ENCODE results near the gene PTPN21. TPM values are rescaled to one million over a fixed set of nuclear protein-coding genes. Genes with fewer than 3 reads are reported as not detected.

Gene PTPN21
- total and polyA plus RNA-seq, 9 of the 15 experiments (the other 6 are each of a cell fraction or from before 2014, with no cell fraction given), result 0.06 to 1.9 (median 0.94) TPM

DNA sequence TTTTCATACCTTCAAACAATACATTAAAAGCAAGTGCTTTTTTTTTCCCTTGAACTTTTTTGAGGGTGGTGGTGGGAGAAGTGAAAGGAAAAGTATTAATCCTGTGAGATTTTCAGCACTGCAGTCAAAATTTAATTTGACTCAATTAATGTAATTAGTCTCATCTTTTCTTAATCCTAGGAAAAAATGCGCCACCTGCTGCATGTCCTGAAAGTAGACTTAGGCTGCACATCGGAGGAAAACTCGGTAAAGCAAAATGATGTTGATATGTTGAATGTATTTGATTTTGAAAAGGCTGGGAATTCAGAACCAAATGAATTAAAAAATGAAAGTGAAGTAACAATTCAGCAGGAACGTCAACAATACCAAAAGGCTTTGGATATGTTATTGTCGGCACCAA, 117.1 kb downstream of the PTPN21 start:
- CTCF ChIA-PET (ENCODE audit: low intra/inter-chr PET ratio), result no interaction called here
- no peaks in the 10 kb centered on the region for H3K79me2 ChIP-seq (ENCODE audit: control insufficient read depth, insufficient read depth, low read length)
- H3K27ac ChIP-seq (ENCODE audit: extremely low read depth, low read depth, low read length), result no peak overlapping the region
- no peak overlapping the region for H2AFZ ChIP-seq (ENCODE audit: low read depth, low read length)
- intact Hi-C loops (cut with micrococcal nuclease) (no loop called here), in situ Hi-C loops (cut with MboI) (no loop called here)
- POLR2A ChIA-PET, result no interaction called here
- no peaks in the 10 kb centered on the region for H3K9me3 ChIP-seq (replicated peaks; ENCODE audit: control insufficient read depth, insufficient read depth, low read depth, low read length)
- BruUV-seq (replicated peaks), result no TSS peak
- H4K20me1 ChIP-seq (replicated peaks; ENCODE audit: control insufficient read depth, insufficient read depth, low read length), result no peaks in the 10 kb centered on the region
- FAIRE-seq, result peak; percentile 54
- no peaks in the 10 kb centered on the region for H3K9me1 ChIP-seq (ENCODE audit: control insufficient read depth, insufficient read depth, low read length)
- H3K9ac ChIP-seq (ENCODE audit: insufficient read depth in 1 of 2, low read depth in 2 of 2, low read length in 2 of 2), result no peak overlapping the region
- no peaks in the 10 kb centered on the region for H3K36me3 ChIP-seq (ENCODE audit: control insufficient read depth, insufficient read depth, low read length)
- no peak overlapping the region for H3K4me2 ChIP-seq (ENCODE audit: insufficient read depth, low read length)
- no peak for TF ChIP-seq ARHGAP35 (IDR thresholded peaks at IDR 0.05; ENCODE audit: partially characterized antibody)
- TF ChIP-seq RAD21 (CRISPR knock-in tag; conservative IDR thresholded peaks at IDR 0.05 in 1 of 2, IDR thresholded peaks at IDR 0.05 in 1 of 2), result 0 out of 4 replicates have a peak, but pooled peaks of 1 of the 2 experiments have one; percentile 14
- TF ChIP-seq ZKSCAN3 (CRISPR knock-in tag; IDR thresholded peaks at IDR 0.05), result no peak
- TF ChIP-seq, protein P1, sequence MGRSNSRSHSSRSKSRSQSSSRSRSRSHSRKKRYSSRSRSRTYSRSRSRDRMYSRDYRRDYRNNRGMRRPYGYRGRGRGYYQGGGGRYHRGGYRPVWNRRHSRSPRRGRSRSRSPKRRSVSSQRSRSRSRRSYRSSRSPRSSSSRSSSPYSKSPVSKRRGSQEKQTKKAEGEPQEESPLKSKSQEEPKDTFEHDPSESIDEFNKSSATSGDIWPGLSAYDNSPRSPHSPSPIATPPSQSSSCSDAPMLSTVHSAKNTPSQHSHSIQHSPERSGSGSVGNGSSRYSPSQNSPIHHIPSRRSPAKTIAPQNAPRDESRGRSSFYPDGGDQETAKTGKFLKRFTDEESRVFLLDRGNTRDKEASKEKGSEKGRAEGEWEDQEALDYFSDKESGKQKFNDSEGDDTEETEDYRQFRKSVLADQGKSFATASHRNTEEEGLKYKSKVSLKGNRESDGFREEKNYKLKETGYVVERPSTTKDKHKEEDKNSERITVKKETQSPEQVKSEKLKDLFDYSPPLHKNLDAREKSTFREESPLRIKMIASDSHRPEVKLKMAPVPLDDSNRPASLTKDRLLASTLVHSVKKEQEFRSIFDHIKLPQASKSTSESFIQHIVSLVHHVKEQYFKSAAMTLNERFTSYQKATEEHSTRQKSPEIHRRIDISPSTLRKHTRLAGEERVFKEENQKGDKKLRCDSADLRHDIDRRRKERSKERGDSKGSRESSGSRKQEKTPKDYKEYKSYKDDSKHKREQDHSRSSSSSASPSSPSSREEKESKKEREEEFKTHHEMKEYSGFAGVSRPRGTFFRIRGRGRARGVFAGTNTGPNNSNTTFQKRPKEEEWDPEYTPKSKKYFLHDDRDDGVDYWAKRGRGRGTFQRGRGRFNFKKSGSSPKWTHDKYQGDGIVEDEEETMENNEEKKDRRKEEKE (IDR thresholded peaks at IDR 0.05; ENCODE audit: borderline replicate concordance in 1 of 2, control insufficient read depth in 1 of 2, low read depth in 2 of 2, low read length in 1 of 2), result no peak
- TF ChIP-seq ZZZ3 (IDR thresholded peaks at IDR 0.05), result no peak
- TF ChIP-seq MYBL2 (IDR thresholded peaks at IDR 0.05; ENCODE audit: low read depth), result no peak
- no peak for TF ChIP-seq MYBL2 (CRISPR knock-in tag; IDR thresholded peaks at IDR 0.05; ENCODE audit: borderline replicate concordance)
- no peak for TF ChIP-seq HDAC2 (IDR thresholded peaks at IDR 0.05)
- no peak for TF ChIP-seq PURB (CRISPR knock-in tag; IDR thresholded peaks at IDR 0.05; ENCODE audit: low read depth)
- TF ChIP-seq MCM3 (IDR thresholded peaks at IDR 0.05), result no peak
- TF ChIP-seq RBM17 (IDR thresholded peaks at IDR 0.05; ENCODE audit: borderline replicate concordance, low read depth, low read length), result no peak
- TF ChIP-seq ZNF444 (CRISPR knock-in tag; IDR thresholded peaks at IDR 0.05), result no peak
- no peak for TF ChIP-seq ZNF830 (CRISPR knock-in tag; IDR thresholded peaks at IDR 0.05)
- TF ChIP-seq, protein P2, sequence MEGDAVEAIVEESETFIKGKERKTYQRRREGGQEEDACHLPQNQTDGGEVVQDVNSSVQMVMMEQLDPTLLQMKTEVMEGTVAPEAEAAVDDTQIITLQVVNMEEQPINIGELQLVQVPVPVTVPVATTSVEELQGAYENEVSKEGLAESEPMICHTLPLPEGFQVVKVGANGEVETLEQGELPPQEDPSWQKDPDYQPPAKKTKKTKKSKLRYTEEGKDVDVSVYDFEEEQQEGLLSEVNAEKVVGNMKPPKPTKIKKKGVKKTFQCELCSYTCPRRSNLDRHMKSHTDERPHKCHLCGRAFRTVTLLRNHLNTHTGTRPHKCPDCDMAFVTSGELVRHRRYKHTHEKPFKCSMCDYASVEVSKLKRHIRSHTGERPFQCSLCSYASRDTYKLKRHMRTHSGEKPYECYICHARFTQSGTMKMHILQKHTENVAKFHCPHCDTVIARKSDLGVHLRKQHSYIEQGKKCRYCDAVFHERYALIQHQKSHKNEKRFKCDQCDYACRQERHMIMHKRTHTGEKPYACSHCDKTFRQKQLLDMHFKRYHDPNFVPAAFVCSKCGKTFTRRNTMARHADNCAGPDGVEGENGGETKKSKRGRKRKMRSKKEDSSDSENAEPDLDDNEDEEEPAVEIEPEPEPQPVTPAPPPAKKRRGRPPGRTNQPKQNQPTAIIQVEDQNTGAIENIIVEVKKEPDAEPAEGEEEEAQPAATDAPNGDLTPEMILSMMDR (IDR thresholded peaks at IDR 0.05 in 2 of 3, conservative IDR thresholded peaks at IDR 0.05 in 1 of 3; ENCODE audit: insufficient read depth in 2 of 3, low read depth in 1 of 3, low read length in 3 of 3), result peak; percentile 10 to 34 (median 15); a peak in 2 of 6 replicates
- 21% methylated on average over 5 of the region's 5 CpGs for WGBS (ENCODE audit: insufficient coverage, low coverage, missing lambda C conversion rate)
- H3K27me3 ChIP-seq (ENCODE audit: control insufficient read depth in 2 of 2, insufficient read depth in 2 of 2, low read length in 2 of 2), result no peaks in the 10 kb centered on the region
- H3K4me1 ChIP-seq (replicated peaks in 1 of 2; ENCODE audit: control insufficient read depth in 2 of 2, insufficient read depth in 2 of 2, low read length in 2 of 2), result no peaks in the 10 kb centered on the region
- no peak for ATAC-seq
- H3K4me3 ChIP-seq, result no peak overlapping the region
- peak in 1 of 4 experiments; percentile 3 for DNase-seq (ENCODE audit: extremely low read depth in 1 of 4, low spot score in 3 of 4)
